ENCODE results near the gene APOA4. TPM values are rescaled to one million over a fixed set of nuclear protein-coding genes. Genes with fewer than 3 reads are reported as not detected.
A peak's percentile ranks its signal among the peaks of the same experiment; 100 is the strongest.

Gene APOA4
- total and polyA plus RNA-seq, 9 of the 15 experiments (the other 6 are each of a cell fraction or from before 2014, with no cell fraction given), result 0.07 TPM; not detected in 8

- TF ChIP-seq CTCF (IDR thresholded peaks at IDR 0.05 in 2 of 3, conservative IDR thresholded peaks at IDR 0.05 in 1 of 3; ENCODE audit: insufficient read depth in 2 of 3, low read depth in 1 of 3, low read length in 3 of 3) (peak in 1 of 3 experiments; percentile 24; a peak in 1 of 6 replicates), SAFB (IDR thresholded peaks at IDR 0.05; ENCODE audit: borderline replicate concordance, low read depth, low read length) (no peak), KLF13 (tag; IDR thresholded peaks at IDR 0.05; ENCODE audit: borderline replicate concordance, low read depth) (0 out of 2 replicates have a peak, but pooled peaks have one; percentile 28), ETV5 (CRISPR knock-in tag; IDR thresholded peaks at IDR 0.05; ENCODE audit: low read depth) (peak; percentile 96), SUPT5H (IDR thresholded peaks at IDR 0.05) (peak; percentile 87), PRDM10 (IDR thresholded peaks at IDR 0.05; ENCODE audit: partially characterized antibody) (peak; percentile 97), MYBL2 (IDR thresholded peaks at IDR 0.05; ENCODE audit: low read depth) (no peak), MYBL2 (CRISPR knock-in tag; IDR thresholded peaks at IDR 0.05; ENCODE audit: borderline replicate concordance) (no peak), TSC22D4 (tag; IDR thresholded peaks at IDR 0.05) (no peak), ZNF175 (CRISPR knock-in tag; IDR thresholded peaks at IDR 0.05; ENCODE audit: low read depth) (peak; percentile 25; the same call in 1 of the 2 replicates), MTA2 (IDR thresholded peaks at IDR 0.05; ENCODE audit: low read depth) (no peak), ATF2 (CRISPR knock-in tag; IDR thresholded peaks at IDR 0.05) (no peak), ZNF263 (CRISPR knock-in tag; IDR thresholded peaks at IDR 0.05; ENCODE audit: borderline replicate concordance) (peak; percentile 45; the same call in 1 of the 2 replicates), CREB1 (IDR thresholded peaks at IDR 0.05) (peak; percentile 64), CREB1 (CRISPR knock-in tag; IDR thresholded peaks at IDR 0.05) (peak; percentile 53; the same call in 1 of the 2 replicates), CCNT2 (IDR thresholded peaks at IDR 0.05; ENCODE audit: borderline replicate concordance, extremely low read depth, insufficient read length, low read depth, low read length) (peak; percentile 89), ZNF347 (CRISPR knock-in tag; IDR thresholded peaks at IDR 0.05; ENCODE audit: low read depth) (no peak), KAT7 (CRISPR knock-in tag; IDR thresholded peaks at IDR 0.05; ENCODE audit: borderline replicate concordance) (peak; percentile 36; the same call in 1 of the 2 replicates), TOE1 (IDR thresholded peaks at IDR 0.05; ENCODE audit: borderline replicate concordance) (peak; percentile 92), TOE1 (CRISPR knock-in tag; IDR thresholded peaks at IDR 0.05; ENCODE audit: borderline replicate concordance, low read depth) (no peak)
These were observed 50.5 kb downstream of the APOA4 start, which contains the start of gene BUD13 (continued) for GRCh38 chr11:116772443-116773202.
